HG02970 (cell line): ENCODE data around the gene EPB41L2.
"Not testable (repeated sequence)": the region's sequence is repeated elsewhere in the genome, so short reads cannot be mapped to it uniquely, and the experiment has no call there.

Experiments used
- ATAC-seq: cut with Tn5 transposase; IDR thresholded peaks from one replicate; pipeline ENCODE4 v1.9.1; 2021; ENCODE audit warnings: mild to moderate bottlenecking, moderate library complexity, moderate number of reproducible peaks; ENCODE audit not compliant: unreplicated experiment, low FRiP score

Gene EPB41L2

DNA sequence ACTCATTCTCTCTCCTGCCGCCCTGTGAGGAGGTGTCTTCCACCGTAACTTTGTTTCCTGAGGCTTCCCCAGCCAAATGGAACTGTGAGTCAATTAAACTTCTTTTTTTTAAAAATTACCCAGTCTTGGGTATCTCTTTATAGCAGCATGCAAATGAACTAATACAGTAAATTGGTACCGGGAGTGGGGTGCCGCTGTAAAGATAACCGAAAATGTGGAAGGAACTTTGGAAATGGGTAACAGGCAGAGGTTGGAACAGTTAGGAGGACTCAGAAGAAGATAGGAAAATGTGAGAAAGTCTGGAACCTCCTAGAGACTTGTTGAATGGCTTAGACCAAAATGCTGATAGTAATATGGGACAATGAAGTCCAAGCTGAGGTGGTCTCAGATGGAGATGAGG, 55.8 kb downstream of the EPB41L2 start:
- ATAC-seq: no peak

GRCh38 chr6:131005439-131006016, 57.5 kb downstream of the EPB41L2 start:
- no peak for ATAC-seq

DNA sequence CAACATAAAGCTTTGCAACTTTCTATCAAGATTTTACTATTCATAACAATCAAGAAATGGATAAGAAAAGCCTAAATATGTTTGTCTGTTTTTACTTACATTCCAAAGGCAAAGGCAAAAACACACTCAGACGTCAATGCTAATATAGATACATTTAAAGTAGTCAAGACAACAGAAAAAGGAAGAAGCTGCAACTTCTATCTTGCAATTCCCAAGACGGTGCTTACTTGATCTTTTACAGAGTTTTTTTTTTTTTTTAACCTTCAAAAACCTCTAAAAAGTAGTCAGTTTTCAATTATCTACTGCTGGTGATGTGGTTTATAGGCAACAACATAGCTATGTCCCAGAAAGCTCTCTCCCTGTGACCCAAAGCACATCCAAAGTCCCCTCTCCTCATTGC, 58.1 kb downstream of the EPB41L2 start:
- no peak for ATAC-seq

- ATAC-seq: no peak
Measured at GRCh38 chr6:131004387-131004755, 58.7 kb downstream of the EPB41L2 start.

- ATAC-seq: no peak
Measured at GRCh38 chr6:131003488-131004386, 59.3 kb downstream of the EPB41L2 start.

DNA sequence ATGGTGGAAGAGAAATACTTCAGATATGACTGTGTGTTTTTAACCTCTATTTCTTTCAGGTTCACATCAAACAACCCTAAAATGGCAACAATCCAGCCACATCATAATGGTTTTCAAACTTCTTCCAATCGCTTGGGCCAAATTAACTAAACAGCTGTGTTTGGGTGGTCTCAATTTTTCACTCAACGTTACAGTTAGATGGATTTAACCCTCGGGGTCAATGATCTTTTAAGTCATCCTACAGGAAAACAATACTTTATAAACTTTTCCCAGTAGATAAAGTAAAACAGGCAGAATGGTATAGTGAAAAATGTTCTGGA, 60.4 kb downstream of the EPB41L2 start:
- no peak for ATAC-seq

- no peak for ATAC-seq
Measured at GRCh38 chr6:131001945-131002660, 60.9 kb downstream of the EPB41L2 start.

DNA sequence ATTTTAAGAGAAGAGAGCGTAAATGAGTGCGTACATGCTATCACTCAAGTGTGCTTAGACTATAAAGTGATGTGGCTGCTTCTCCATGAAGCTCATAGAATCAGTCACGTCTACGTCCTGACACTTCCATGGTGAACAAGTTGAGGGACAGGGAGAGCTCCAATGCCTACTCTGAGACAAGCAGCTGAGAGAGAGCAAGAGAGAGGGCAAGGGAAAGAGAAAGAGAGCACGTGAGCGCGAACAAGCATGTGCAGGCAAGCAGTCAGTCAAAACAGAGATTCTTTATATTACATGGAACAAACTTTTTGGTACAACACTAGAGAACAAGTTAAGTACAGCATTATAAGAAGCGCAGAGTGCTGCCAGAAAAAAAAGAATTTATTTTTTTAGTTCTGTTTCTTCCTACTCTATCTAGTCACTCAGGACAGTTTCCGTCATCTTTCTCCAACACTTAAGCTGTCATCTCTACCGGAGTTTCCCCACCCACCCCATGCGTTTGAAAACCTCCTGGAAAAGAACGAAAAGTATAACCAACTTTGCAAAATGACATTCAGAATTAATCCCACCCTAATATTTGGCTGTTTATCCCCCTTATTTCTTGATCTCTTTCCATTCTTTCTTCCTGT, 61.8 kb downstream of the EPB41L2 start:
- ATAC-seq: no peak

DNA sequence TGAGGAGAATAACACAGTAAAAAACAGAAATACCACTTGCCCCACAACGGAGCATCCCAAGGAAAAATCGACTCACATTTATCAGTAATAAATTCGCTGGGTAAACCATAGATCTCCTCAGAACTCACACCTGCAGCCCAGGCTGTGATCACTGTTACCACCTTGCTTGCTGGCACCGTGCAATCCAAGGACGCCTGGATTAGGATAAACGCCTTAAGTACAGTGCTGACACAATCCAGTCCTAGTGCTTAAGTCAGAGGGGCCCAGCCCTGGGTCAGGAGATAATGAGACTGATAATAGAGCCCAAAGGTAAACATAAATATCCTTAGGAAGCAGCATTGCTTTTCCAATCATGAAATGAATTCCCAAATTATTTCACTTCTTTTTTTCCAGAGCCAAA, 62.5 kb downstream of the EPB41L2 start:
- ATAC-seq: no peak

GRCh38 chr6:130997061-130997753, 65.8 kb downstream of the EPB41L2 start:
- ATAC-seq: no peak

DNA sequence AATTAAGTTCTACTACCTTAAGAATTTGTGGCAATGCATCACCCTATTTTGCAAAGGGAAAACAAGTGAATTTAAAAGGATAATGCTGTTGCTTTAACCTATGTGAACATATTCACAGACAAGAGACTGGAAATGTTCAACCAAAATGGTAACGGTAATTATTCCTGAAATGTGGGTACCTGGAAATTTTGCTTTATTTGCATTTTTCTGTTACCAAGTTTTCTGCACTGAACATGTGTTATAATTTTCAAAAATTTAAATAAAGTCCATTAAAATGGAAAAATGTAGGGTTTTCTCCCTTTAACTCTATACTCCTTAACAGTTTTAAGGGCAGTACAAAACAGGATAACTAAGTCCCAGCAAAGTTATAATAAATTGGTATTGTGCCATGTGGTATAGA, 66.4 kb downstream of the EPB41L2 start:
- ATAC-seq: no peak

DNA sequence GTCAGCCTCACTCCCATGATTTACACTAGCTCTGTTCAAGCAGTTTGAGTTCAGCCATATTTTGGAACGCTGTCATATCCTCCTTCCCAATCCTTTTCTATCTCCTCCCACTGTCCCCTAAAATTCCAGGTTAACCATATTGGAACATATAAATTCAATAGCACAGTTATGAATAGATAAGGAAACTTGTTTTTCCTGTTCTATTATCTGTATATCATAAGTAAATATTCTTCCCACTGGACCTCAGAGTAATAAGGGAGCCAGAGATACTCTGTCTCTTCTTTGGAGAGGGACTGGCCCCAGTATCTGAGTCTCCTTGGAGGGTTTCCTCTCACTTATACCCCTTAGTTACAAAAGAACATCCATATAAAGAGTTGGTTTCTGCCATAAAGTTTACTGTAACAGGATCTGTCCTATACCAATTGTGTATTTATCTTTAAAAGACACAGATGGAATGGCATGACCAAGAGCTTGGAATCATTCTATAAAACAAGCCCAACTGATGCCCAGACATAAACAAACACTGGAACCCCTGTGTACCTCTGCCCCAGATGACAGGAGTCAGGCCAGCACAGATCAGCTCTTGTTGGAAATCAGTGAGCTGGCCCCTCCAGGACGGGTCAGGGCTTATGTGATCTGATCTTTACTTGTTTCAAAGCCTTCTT, 67.1 kb downstream of the EPB41L2 start:
- ATAC-seq: no peak

DNA sequence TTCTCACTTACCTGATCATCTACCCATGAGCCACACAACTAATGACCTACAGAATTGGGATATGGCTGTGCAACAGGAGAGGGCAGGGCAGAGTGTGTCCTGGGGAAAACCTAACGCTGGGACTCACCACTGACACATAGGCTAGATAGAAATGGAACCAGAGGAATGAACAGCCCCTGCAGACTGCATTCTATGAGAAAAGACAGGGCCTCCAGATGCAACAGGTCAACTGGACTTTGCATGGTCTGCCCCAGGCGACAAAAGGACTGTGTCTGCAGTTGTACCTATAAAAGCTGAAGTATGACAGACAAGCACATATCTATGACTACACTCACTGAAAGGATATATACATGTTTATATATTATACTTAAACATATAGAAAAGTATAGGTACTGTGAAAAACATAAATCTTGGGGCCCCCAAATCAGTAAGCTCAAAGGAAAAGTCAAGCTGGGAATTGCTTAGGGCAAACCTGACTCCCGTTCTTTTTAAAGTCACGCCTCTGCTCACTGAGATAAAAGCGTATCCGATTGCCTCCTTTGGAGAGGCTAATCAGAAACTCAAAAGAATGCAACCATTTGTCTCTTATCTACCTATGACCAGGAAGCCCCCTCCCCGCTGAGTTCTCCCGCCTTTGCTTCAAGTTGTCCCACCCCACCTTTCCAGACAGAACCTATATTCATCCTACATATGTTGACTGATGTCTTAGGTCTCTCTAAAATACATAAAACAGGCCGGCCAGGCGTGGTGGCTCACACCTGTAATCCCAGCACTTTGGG, 68.5 kb downstream of the EPB41L2 start:
- ATAC-seq: no peak

DNA sequence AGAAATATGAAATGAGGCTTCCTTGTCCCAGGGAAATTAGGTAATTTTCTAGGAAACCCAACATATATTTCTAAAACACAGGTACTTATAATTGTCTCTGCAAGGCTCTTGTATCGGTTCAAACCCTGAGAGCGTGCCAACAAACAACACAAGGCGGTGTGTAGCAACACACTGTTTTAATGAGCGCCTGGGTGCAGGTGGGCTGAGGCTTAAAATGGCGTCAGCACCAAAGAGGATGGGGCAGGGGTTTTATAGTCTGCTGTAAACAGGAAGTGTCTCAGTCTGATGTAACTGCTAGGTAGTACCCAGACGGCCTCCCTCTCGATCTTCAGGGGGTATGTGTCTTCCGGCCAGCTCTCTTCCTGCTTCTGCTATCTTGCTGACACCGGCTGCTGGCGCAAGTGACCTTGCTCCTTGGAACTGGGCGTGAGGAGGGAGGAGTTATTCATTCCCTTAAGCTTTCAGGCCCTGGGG, 69.7 kb downstream of the EPB41L2 start:
- ATAC-seq: no peak

DNA sequence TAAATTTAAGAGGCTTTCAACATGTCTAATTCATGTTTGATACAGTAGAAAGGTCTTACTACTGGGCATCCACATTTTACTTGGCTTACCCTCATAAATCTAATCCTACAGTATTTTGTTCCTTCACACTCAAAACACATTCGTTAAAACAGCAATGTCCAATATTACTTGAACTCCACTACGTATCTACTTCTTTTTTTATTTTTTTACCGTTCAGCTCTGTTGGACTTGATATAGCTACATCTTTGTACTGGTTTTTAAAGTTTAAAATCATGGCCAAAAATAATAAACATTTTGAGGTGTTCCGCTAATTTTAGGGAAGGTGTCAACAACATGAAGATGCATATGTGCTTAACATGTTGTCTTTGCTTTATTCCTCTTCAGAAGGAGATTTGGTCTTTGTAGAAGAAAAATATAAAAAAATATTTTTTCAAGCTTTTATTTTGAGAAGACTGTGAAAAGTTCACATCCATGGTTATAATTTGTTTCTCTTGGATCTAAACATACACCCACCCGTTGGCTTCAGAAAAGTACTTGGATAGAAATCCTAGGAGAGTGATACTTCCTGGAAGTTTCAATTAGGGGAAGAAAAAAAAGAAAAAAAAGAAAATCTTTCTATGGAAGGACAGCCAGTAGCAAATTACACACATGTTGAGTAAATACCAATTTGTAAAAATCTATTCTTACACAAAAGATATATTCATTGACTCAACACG, 71.5 kb downstream of the EPB41L2 start:
- no peak for ATAC-seq

GRCh38 chr6:130987539-130987938, 75.5 kb downstream of the EPB41L2 start:
- not testable (repeated sequence) for ATAC-seq

DNA sequence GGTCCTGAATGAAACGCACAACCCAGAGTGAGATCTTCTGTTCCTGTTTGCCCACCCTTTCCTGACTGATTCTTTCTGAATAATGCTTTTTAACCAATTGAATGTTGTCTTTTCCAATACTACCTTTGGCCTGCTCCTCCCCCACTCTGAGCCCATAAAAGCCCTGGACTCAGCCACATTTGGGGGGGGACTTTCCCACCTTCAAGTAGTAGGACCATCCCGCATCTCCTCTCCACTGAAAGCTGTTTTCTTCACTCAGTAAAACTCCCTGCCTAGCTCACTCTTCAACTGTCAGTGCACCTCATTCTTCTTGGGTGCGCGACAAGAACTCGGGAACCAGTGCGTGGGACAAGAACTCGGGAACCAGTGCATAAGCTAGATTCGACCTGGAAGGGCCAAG, 77.9 kb downstream of the EPB41L2 start:
- ATAC-seq: no peak

GRCh38 chr6:130982941-130983456, 80.0 kb downstream of the EPB41L2 start:
- ATAC-seq: no peak
